Mucosa of descending colon (tissue), 3 donors: ENCODE measurements around the gene DENND2A. TPM values are rescaled to one million over a fixed set of nuclear protein-coding genes. Genes with fewer than 3 reads are reported as not detected.
A peak's percentile ranks its signal among the peaks of the same experiment; 100 is the strongest.
"Not testable (repeated sequence)": the region's sequence is repeated elsewhere in the genome, so short reads cannot be mapped to it uniquely, and the experiment has no call there.

Experiments used
- ATAC-seq: fragments of 200-7000 bp; cut with Tn5 transposase; one replicate; pipeline ENCODE4 v1.9.1; 2020; ENCODE audit warnings: mild to moderate bottlenecking, moderate library complexity
- DNase-seq, 3 donors: peaks; one replicate each; pipeline ENCODE4 v3.0.0-alpha.2; 2020
- H3K36me3 ChIP-seq: fragments of 200-600 bp; one replicate; pipeline ENCODE4 v1.8.0; 2021; ENCODE audit warnings: low read depth, mild to moderate bottlenecking
- H3K4me1 ChIP-seq: fragments of 200-600 bp; one replicate; pipeline ENCODE4 v1.8.0; 2021; ENCODE audit warnings: low read depth, mild to moderate bottlenecking
- H3K4me3 ChIP-seq: fragments of 200-600 bp; one replicate; pipeline ENCODE4 v1.8.0; 2021; ENCODE audit warnings: mild to moderate bottlenecking
- H3K9me3 ChIP-seq: fragments of 200-600 bp; one replicate; pipeline ENCODE4 v1.8.0; 2021; ENCODE audit warnings: mild to moderate bottlenecking
- intact Hi-C, 2 donors: fragments of 100-400 bp; cut with DNase I in 1 of 2; cut with micrococcal nuclease in 1 of 2; formaldehyde crosslinking; loops; one replicate each; pipeline versions ENCODE4 v1.11.0 to v1.11.1; 2022; cut with DNase I, micrococcal nuclease
- total RNA-seq, 3 donors: library from RNA; stranded (reverse); fragmentation: NEBNext Ultra II Directional in 2 of 3; extraction: Animal tissue kit (Norgen Biotek cat#: 25700) in 2 of 3; gene quantifications; one replicate each; pipeline versions ENCODE4 v1.2.1 to v1.2.4, GENCODE V29; 2021 to 2023
- TF ChIP-seq, protein P1 (sequence below): fragments of 200-600 bp; IDR thresholded peaks from one replicate; pipeline ENCODE4 v1.8.0; 2022; ENCODE audit warnings: antibody characterized with exemption, mild to moderate bottlenecking
- donor health status: DM: no; HTN: no; CAD: no; lungs with moderate emphysema.
- donor health status: DM: no; HTN: no; CAD: no.
- donor health status: DM: no; HTN: yes; CAD: no.

DENND2A gene
- total RNA-seq, 3 donors from 2014 or later = 8.4 to 17.7 (median 10.1) TPM

DNA sequence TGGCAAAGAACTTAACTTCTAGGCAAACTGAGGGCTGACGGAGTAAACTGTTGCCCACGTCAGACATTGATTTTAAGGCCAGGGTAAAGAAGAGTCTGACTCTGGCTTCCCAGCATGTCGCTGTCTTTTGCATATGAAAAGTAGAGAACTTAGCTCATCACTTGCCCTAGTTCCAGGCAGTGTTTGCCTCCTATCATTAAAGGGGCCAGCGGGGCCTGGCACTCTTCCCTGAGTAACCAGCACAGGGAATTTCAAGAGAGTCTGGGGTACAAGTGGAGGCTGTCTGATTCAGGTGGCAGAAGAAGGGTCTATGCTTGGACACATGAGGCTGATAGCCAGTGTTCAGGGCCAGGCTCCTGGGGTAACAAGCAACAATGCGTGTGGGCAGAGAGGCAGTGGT lies 4.8 kb downstream of the DENND2A start:
- DNase-seq (no peak), ATAC-seq (no peak)
- intact Hi-C loops = no loop called here
- H3K9me3 ChIP-seq = no peaks in the 10 kb centered on the region
- H3K4me1 ChIP-seq = peaks cover 7% of the 10 kb centered on the region
- no peak overlapping the region for H3K4me3 ChIP-seq
- no peaks in the 10 kb centered on the region for H3K36me3 ChIP-seq
- TF ChIP-seq, protein P1, sequence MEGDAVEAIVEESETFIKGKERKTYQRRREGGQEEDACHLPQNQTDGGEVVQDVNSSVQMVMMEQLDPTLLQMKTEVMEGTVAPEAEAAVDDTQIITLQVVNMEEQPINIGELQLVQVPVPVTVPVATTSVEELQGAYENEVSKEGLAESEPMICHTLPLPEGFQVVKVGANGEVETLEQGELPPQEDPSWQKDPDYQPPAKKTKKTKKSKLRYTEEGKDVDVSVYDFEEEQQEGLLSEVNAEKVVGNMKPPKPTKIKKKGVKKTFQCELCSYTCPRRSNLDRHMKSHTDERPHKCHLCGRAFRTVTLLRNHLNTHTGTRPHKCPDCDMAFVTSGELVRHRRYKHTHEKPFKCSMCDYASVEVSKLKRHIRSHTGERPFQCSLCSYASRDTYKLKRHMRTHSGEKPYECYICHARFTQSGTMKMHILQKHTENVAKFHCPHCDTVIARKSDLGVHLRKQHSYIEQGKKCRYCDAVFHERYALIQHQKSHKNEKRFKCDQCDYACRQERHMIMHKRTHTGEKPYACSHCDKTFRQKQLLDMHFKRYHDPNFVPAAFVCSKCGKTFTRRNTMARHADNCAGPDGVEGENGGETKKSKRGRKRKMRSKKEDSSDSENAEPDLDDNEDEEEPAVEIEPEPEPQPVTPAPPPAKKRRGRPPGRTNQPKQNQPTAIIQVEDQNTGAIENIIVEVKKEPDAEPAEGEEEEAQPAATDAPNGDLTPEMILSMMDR = no peak

DNA sequence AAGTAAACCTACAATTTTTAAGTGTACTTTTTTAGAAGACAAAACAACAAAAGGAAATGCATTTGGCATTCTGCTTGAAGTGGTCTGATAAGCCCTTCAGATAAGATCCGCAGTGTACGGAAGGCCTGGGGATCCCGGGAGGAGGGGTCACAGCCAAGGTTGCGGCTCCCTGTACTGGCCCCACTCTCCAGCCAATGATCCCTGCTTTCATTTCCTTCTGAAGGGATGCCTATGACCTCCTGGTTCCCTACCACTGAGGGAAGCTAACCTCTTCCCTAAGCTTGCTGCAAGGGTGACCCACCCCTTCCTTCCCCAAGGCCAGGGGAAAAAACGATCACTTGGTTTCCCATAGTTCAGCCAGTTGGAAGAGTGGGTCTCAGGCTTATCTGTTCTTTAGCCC lies 5.3 kb downstream of the DENND2A start:
- Histone ChIP-seq H3K4me1 (peaks cover 7% of the 10 kb centered on the region), H3K9me3 (no peaks in the 10 kb centered on the region), H3K4me3 (no peak overlapping the region), H3K36me3 (no peaks in the 10 kb centered on the region)
- TF ChIP-seq, protein P1 = no peak
- DNase-seq (no peak), ATAC-seq (no peak)
- intact Hi-C loops = no loop called here

DNA sequence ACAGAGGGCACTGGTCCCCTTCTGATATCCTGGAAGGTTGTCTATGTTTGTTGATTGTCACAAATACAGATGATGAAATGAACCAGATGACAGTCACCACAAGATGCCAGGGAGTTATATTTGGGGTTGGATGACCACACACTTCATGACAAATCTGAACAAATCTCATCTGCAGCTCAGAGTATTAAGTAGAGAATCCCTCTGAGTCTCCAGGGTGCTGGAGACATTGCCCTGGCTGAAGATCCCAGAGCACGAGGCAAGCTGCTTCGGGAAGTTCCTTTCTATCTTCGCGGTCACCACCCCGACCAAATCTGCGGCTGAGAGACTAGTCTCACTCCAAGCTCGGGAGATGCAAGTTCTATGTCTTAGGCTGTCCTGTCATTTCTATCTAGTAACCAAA lies 9.0 kb downstream of the DENND2A start:
- DNase-seq (no peak), ATAC-seq (peak; percentile 22)
- intact Hi-C loops = no loop called here
- peaks cover 4% of the 10 kb centered on the region for H3K4me1 ChIP-seq
- H3K36me3 ChIP-seq = no peaks in the 10 kb centered on the region
- TF ChIP-seq, protein P1 = no peak
- H3K9me3 ChIP-seq = no peaks in the 10 kb centered on the region
- H3K4me3 ChIP-seq = no peak overlapping the region

DNA sequence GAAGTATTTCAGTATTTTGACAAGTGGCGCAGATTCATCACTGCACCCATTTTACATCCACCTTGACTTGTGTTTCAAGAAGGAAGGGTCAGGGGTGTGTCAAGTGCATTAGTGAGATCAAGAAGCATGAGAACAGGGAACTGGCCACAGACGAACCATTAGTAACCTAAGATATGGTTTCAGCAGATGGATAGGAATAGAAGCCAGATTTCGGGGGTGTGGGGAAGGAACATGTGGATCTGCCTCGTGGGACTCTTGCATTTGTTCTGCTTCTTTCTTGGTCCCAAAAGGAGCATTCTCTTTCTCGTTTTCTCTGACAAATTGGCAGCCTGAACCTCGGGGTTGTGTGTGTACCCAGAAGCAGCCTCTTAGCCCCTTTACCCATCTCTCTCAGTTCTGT lies 9.6 kb downstream of the DENND2A start:
- TF ChIP-seq, protein P1 = no peak
- no peak overlapping the region for H3K4me3 ChIP-seq
- ATAC-seq (no peak), DNase-seq (no peak)
- intact Hi-C loops = no loop called here
- no peaks in the 10 kb centered on the region for H3K36me3 ChIP-seq
- no peaks in the 10 kb centered on the region for H3K9me3 ChIP-seq
- H3K4me1 ChIP-seq = peaks cover 4% of the 10 kb centered on the region

DNA sequence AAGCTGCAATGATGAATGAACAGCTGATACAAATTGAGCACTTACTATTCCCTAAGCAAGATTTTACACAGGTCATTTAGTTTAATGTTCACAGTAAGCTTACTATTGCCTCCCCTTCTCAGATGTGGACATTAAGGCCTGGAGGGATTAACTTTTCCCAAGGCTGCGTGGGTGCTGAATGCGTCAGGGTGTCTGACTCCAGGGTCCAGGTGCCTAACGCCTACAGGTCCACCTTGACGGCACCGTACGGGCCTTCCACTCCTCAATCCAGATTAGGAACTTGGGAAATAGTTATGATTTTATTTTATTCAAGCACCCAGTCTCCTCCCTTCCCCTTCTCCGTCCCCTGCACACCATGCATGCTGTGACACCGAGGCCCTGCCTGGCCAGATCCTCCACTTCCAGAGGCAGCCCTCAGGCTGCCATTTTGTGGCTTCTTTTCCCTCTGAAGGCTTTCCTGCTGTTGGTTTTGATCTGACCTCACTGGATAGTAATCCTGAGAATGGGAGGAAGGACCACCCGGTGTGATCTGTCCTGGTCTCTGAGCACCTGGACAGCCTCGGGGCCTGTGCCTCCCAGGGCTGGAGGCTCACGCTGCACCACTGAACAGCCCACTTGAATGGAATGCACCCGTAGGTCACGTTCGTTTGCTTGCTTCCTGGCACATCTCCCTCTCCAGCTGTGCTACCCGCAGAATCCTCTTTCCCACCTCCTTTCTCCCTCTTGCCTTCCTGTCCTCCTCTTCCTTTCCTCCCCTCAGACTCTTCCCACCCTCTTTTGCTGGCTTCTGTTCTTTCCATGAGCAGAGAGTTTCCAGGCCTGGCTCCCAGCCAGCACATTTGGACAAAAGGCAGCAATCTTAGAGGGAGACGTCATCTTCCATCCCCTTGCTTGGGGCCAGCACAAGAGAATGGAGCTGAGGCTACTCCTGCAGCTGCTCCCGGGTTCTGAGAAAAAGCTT lies 14.4 kb downstream of the DENND2A start:
- intact Hi-C loops = no loop called here
- peak; percentile 65 for ATAC-seq

DNA sequence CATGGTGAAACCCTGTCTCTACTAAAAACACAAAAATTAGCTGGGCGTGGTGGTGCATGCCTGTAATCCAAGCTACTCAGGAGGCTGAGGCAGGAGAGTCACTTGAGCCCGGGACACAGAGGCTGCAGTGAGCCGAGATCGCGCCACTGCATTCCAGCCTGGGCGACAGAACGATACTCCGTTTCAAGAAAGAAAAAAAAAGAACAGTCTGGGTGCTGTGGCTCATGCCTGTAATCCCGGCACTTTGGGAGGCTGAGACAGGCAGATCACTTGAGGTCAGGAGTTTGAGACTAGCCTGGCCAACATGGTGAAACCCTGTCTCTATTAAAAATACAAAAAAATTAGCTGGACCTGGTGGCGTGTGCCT lies 15.4 kb downstream of the DENND2A start:
- H3K4me3 ChIP-seq, intact Hi-C loops, ATAC-seq, DNase-seq, H3K36me3 ChIP-seq, H3K9me3 ChIP-seq, H3K4me1 ChIP-seq: not testable (repeated sequence)

More for the DNA sequence above, 14.4 kb downstream of the DENND2A start:
- peak; percentile 68 to 70 (median 69) for DNase-seq
- TF ChIP-seq, protein P1 = no peak
- H3K36me3 ChIP-seq = no peaks in the 10 kb centered on the region
- H3K4me1 ChIP-seq = peaks cover 3% of the 10 kb centered on the region
- H3K9me3 ChIP-seq = no peaks in the 10 kb centered on the region
- H3K4me3 ChIP-seq = no peak overlapping the region
